ENCODE data around the gene AUP1.

DNA sequence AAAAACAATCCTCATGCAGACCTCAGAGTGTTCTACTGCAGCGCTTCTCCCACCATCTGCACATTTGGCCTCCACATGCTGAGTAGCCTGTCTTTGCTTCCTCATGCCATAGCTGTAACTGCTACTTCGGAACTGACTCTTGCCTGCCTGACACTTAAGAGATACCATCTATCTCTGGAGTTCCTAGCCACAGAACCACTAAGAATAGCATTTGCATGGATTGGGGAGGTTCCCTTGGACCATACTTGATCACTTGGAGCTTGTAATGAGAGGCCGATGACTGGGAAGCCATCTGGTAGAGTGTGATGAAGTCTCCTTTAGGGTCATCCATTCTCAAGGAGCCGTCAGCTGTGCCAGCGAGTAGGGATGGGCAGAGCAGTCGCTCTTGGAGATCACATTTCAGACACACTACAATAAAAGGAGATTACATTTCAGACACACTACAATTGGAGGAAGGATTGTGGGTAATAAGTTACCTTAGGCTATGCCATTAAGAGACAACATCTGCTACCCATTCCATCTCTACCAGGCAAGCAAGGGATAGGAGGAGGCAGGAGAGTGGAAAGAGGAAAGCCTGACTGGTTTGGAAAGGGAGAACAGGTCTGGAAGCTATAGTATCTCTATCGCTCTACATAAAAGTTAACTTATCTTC is 46.8 kb upstream of the AUP1 start:
- TF ChIP-seq, protein P1, sequence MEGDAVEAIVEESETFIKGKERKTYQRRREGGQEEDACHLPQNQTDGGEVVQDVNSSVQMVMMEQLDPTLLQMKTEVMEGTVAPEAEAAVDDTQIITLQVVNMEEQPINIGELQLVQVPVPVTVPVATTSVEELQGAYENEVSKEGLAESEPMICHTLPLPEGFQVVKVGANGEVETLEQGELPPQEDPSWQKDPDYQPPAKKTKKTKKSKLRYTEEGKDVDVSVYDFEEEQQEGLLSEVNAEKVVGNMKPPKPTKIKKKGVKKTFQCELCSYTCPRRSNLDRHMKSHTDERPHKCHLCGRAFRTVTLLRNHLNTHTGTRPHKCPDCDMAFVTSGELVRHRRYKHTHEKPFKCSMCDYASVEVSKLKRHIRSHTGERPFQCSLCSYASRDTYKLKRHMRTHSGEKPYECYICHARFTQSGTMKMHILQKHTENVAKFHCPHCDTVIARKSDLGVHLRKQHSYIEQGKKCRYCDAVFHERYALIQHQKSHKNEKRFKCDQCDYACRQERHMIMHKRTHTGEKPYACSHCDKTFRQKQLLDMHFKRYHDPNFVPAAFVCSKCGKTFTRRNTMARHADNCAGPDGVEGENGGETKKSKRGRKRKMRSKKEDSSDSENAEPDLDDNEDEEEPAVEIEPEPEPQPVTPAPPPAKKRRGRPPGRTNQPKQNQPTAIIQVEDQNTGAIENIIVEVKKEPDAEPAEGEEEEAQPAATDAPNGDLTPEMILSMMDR (IDR thresholded peaks at IDR 0.05; ENCODE audit: extremely low read depth in 1 of 2, insufficient read depth in 1 of 2, low read depth in 1 of 2, low read length in 2 of 2) = no peak
- no peak for TF ChIP-seq POLR2AphosphoS5 (IDR thresholded peaks at IDR 0.05; ENCODE audit: insufficient read depth, low read depth, low read length)
- TF ChIP-seq, protein P2, sequence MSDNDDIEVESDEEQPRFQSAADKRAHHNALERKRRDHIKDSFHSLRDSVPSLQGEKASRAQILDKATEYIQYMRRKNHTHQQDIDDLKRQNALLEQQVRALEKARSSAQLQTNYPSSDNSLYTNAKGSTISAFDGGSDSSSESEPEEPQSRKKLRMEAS (IDR thresholded peaks at IDR 0.05; ENCODE audit: insufficient read depth, insufficient read length) = no peak
- no peak for TF ChIP-seq EZH2 (IDR thresholded peaks at IDR 0.05; ENCODE audit: borderline replicate concordance, low read depth, low read length, severe bottlenecking)
- no peak for TF ChIP-seq MYC (IDR thresholded peaks at IDR 0.05; ENCODE audit: low read depth, low read length)
- TF ChIP-seq POLR2A (IDR thresholded peaks at IDR 0.05; ENCODE audit: low read depth, low read length) = no peak

All from endothelial cell of umbilical vein (primary cell).